AG04450 (cell line): Measurements from ENCODE around the gene KIFC3. TPM values are rescaled to one million over a fixed set of nuclear protein-coding genes. Genes with fewer than 3 reads are reported as not detected.
"Not testable (repeated sequence)": the region's sequence is repeated elsewhere in the genome, so short reads cannot be mapped to it uniquely, and the experiment has no call there.

Experiments
- CTCF ChIA-PET: fragments of 300-600, 350-600 bp; formaldehyde crosslinking; extraction: SDS; loops from one replicate; lab custom pipeline; 2022; ENCODE audit warnings: antibody characterized with exemption, inconsistent platforms; lab: Charles Lee
- POLR2A ChIA-PET: fragments of 350-600 bp; formaldehyde crosslinking; extraction: SDS; loops from one replicate; lab custom pipeline; 2021; ENCODE audit warnings: antibody characterized with exemption, inconsistent platforms; lab: Yijun Ruan, JAX
- DNase-seq: peaks from one replicate; pipeline ENCODE4 v3.0.0-alpha.2; 2011; ENCODE audit warnings: low read depth, low spot score
- H3K27ac ChIP-seq: one replicate; pipeline ENCODE4 v1.5.1; 2012; ENCODE audit warnings: low read depth, low read length, control low read depth
- H3K27me3 ChIP-seq: one replicate; pipeline ENCODE4 v1.6.0; 2012; ENCODE audit warnings: low read length; ENCODE audit not compliant: control insufficient read depth, insufficient read depth
- H3K4me3 ChIP-seq: 2 replicates; pipeline ENCODE4 v1.5.1; 2011; ENCODE audit warnings: mild to moderate bottlenecking, low read depth, low read length, control low read depth
- H3K9me3 ChIP-seq: 2 replicates; pipeline ENCODE4 v1.5.1; 2012; ENCODE audit warnings: low read length; ENCODE audit not compliant: control insufficient read depth, insufficient read depth
- CTCF ChIP-seq: IDR thresholded peaks from 2 replicates; pipeline ENCODE4 v1.5.1; 2011; ENCODE audit warnings: low read depth, low read length, control low read depth, inconsistent platforms
- polyA plus RNA-seq: library from polyadenylated mRNA; depleted of rRNA; stranded (reverse); fragments of >200 nt; gene quantifications from 2 replicates; pipeline ENCODE4 v1.2.3, GENCODE V29; 2011

Gene KIFC3
- polyA plus RNA-seq, 1 experiment: 24.4 TPM

- Histone ChIP-seq H3K9me3 (no peaks in the 10 kb centered on the region), H3K4me3 (no peak overlapping the region), H3K27ac (no peak overlapping the region), H3K27me3 (peaks cover 7% of the 10 kb centered on the region)
- DNase-seq: no peak
- POLR2A ChIA-PET: no interaction called here
- TF ChIP-seq CTCF: no peak
- CTCF ChIA-PET: no interaction called here
Observed at GRCh38 chr16:57722210-57722499, 80.1 kb downstream of the KIFC3 start.

- no peak overlapping the region for H3K4me3 ChIP-seq
- no peak overlapping the region for H3K27ac ChIP-seq
- peaks cover 7% of the 10 kb centered on the region for H3K27me3 ChIP-seq
- no peaks in the 10 kb centered on the region for H3K9me3 ChIP-seq
- ChIA-PET POLR2A (no interaction called here), CTCF (interaction anchor here (3.1 kb wide), 1 partner anchor 146 kb away, joined by 18 read pairs; no protein-coding TSS in a partner anchor)
- TF ChIP-seq CTCF: no peak
- DNase-seq: no peak
Observed at GRCh38 chr16:57721356-57722209, 80.7 kb downstream of the KIFC3 start.

GRCh38 chr16:57720142-57720575, 82.1 kb downstream of the KIFC3 start:
- DNase-seq: peak; percentile 20
- Histone ChIP-seq H3K27me3 (peaks cover 4% of the 10 kb centered on the region), H3K27ac (no peak overlapping the region), H3K9me3 (no peaks in the 10 kb centered on the region), H3K4me3 (no peak overlapping the region)
- CTCF ChIA-PET: interaction anchor here (0.9 to 3.1 kb wide), 3 partner anchors 79 to 144 kb away, joined by 3 to 18 read pairs (median 5); no protein-coding TSS in a partner anchor
- POLR2A ChIA-PET: no interaction called here
- peak; percentile 78 for TF ChIP-seq CTCF

GRCh38 chr16:57714047-57714446, 88.2 kb downstream of the KIFC3 start:
- DNase-seq: no peak
- Histone ChIP-seq H3K27me3 (peaks cover 36% of the 10 kb centered on the region), H3K9me3 (no peaks in the 10 kb centered on the region), H3K4me3 (no peak overlapping the region), H3K27ac (no peak overlapping the region)
- no peak for TF ChIP-seq CTCF
- ChIA-PET CTCF (no interaction called here), POLR2A (no interaction called here)

- Histone ChIP-seq H3K4me3 (no peak overlapping the region), H3K9me3 (no peaks in the 10 kb centered on the region), H3K27me3 (peaks cover 37% of the 10 kb centered on the region), H3K27ac (no peak overlapping the region)
- ChIA-PET CTCF (interaction anchor here (0.5 to 2.1 kb wide), 3 partner anchors 138 to 293 kb away, joined by 3 to 4 read pairs (median 3); no protein-coding TSS in a partner anchor), POLR2A (no interaction called here)
- DNase-seq: no peak
- TF ChIP-seq CTCF: no peak
Observed at GRCh38 chr16:57713596-57713995, 88.7 kb downstream of the KIFC3 start.

- peaks cover 35% of the 10 kb centered on the region for H3K27me3 ChIP-seq
- H3K9me3 ChIP-seq, DNase-seq, POLR2A ChIA-PET, H3K4me3 ChIP-seq, H3K27ac ChIP-seq: not testable (repeated sequence)
- CTCF ChIA-PET: interaction anchor here (0.9 to 2.1 kb wide), 3 partner anchors 82 to 192 kb away, joined by 3 to 4 read pairs (median 3); no protein-coding TSS in a partner anchor
Observed at GRCh38 chr16:57712569-57712968, 89.7 kb downstream of the KIFC3 start.
